HCT116 (cell line): ENCODE data around the gene C3orf52. TPM values are rescaled to one million over a fixed set of nuclear protein-coding genes. Genes with fewer than 3 reads are reported as not detected.

Experiments used
- ATAC-seq: fragments of 200-7000 bp; cut with Tn5 transposase; 2 replicates; pipeline ENCODE4 v1.9.1; 2020; ENCODE audit warnings: mild to moderate bottlenecking, moderate library complexity
- BruUV-seq: library from RNA; stranded (reverse); fragments of 400-500 nt; replicated peaks from 2 replicates; lab custom pipeline; 2021; lab: Mats Ljungman, UMichigan
- CTCF ChIA-PET: fragments of 300-600 bp; sonication (Branson Sonifier 250); formaldehyde crosslinking; loops from one replicate; lab custom pipeline; 2021; ENCODE audit warnings: antibody characterized with exemption; lab: Charles Lee
- POLR2A ChIA-PET: fragments of 300-600, 350-600 bp; sonication (Branson Sonifier 250); formaldehyde crosslinking; loops from one replicate; lab custom pipeline; 2021; ENCODE audit warnings: antibody characterized with exemption; lab: Charles Lee
- RAD21 ChIA-PET, 2 experiments: fragments of 300-600 bp; sonication (Branson Sonifier 250); formaldehyde crosslinking; loops; one replicate each; lab custom pipeline; 2023; ENCODE audit warnings: low total read pairs in 2 of 2; ENCODE audit not compliant: uncharacterized antibody in 2 of 2, unreplicated experiment in 2 of 2, low non-redundant PET in 1 of 2; lab: Charles Lee
- DNase-seq: peaks from one replicate; pipeline ENCODE4 v3.0.0-alpha.2; 2010; ENCODE audit warnings: low read depth, low spot score
- H2AFZ ChIP-seq: fragments of 200-600 bp; shearing (Covaris generic), sonication (generic); 2 replicates; pipeline ENCODE4 v1.6.1; 2017; ENCODE audit warnings: low read depth, mixed run types, mixed read lengths, antibody characterized with exemption, low read length; ENCODE audit not compliant: poor library complexity, severe bottlenecking
- H3K27ac ChIP-seq: 2 replicates; pipeline ENCODE4 v1.5.1; 2012; ENCODE audit warnings: low read depth, low read length
- H3K27me3 ChIP-seq: fragments of 200-600 bp; sonication (generic); 2 replicates; pipeline ENCODE4 v1.6.1; 2016; ENCODE audit warnings: mixed run types, low read length, mixed read lengths; ENCODE audit not compliant: insufficient read depth
- H3K36me3 ChIP-seq, 2 experiments: fragments of 200-500 bp in 1 of 2; fragments of 200-600 bp in 1 of 2; sonication (Bioruptor generic) in 1 of 2; sonication (generic) in 1 of 2; 2 replicates each; pipeline versions ENCODE4 v1.5.1 to v1.6.1; 2014 to 2016; ENCODE audit warnings: low read length in 2 of 2, inconsistent platforms in 1 of 2, mixed read lengths in 1 of 2, mixed run types in 1 of 2; ENCODE audit not compliant: insufficient read depth in 2 of 2, control insufficient read depth in 1 of 2
- H3K4me1 ChIP-seq, 2 experiments: fragments of 200-600 bp in 1 of 2; sonication (generic) in 1 of 2; 2 replicates each; pipeline versions ENCODE4 v1.5.1 to v1.6.1; 2012 to 2017; ENCODE audit warnings: low read length in 2 of 2, inconsistent platforms in 1 of 2, mild to moderate bottlenecking in 1 of 2, mixed read lengths in 1 of 2, mixed run types in 1 of 2, moderate library complexity in 1 of 2; ENCODE audit not compliant: insufficient read depth in 2 of 2, control insufficient read depth in 1 of 2
- H3K4me2 ChIP-seq: fragments of 200-600 bp; sonication (generic); 2 replicates; pipeline ENCODE4 v1.6.1; 2017; ENCODE audit warnings: mixed run types, low read length, mixed read lengths
- H3K4me3 ChIP-seq, 2 experiments: fragments of 200-600 bp in 1 of 2; sonication (generic) in 1 of 2; replicated peaks in 1 of 2; 2 replicates each; pipeline ENCODE4 v1.5.1; 2011 to 2016; ENCODE audit warnings: low read length in 2 of 2, control low read depth in 1 of 2, low read depth in 1 of 2, mild to moderate bottlenecking in 1 of 2, mixed read lengths in 1 of 2, mixed run types in 1 of 2
- H3K79me2 ChIP-seq: fragments of 200-600 bp; sonication (generic); 2 replicates; pipeline ENCODE4 v1.6.1; 2017; ENCODE audit warnings: mild to moderate bottlenecking, mixed run types, low read length, moderate library complexity, mixed read lengths; ENCODE audit not compliant: insufficient read depth
- H3K9ac ChIP-seq: fragments of 200-600 bp; sonication (generic); 2 replicates; pipeline ENCODE4 v1.6.1; 2016; ENCODE audit warnings: low read length, mixed read lengths
- H3K9me2 ChIP-seq: fragments of 200-600 bp; sonication (generic), shearing (Covaris generic); 2 replicates; pipeline ENCODE4 v1.6.1; 2017; ENCODE audit warnings: mixed run types, mild to moderate bottlenecking, moderate library complexity; ENCODE audit not compliant: insufficient read depth
- H3K9me3 ChIP-seq, 2 experiments: fragments of 200-500 bp in 1 of 2; fragments of 200-600 bp in 1 of 2; sonication (Bioruptor generic) in 1 of 2; sonication (generic) in 1 of 2; 2 replicates each; pipeline ENCODE4 v1.6.1; 2014 to 2017; ENCODE audit warnings: low read length in 2 of 2, mixed read lengths in 2 of 2, inconsistent platforms in 1 of 2, low read depth in 1 of 2, mild to moderate bottlenecking in 1 of 2, mixed run types in 1 of 2, moderate library complexity in 1 of 2; ENCODE audit not compliant: control insufficient read depth in 1 of 2, insufficient read depth in 1 of 2
- H4K20me1 ChIP-seq: fragments of 200-600 bp; sonication (generic), shearing (Covaris generic); 2 replicates; pipeline ENCODE4 v1.6.1; 2017; ENCODE audit warnings: mixed run types, mild to moderate bottlenecking, moderate library complexity; ENCODE audit not compliant: insufficient read depth
- ATF3 ChIP-seq: IDR thresholded peaks from 2 replicates; pipeline ENCODE4 v1.6.1; 2012
- FOSL1 ChIP-seq: IDR thresholded peaks from 2 replicates; pipeline ENCODE4 v1.6.1; 2012; ENCODE audit warnings: low read depth
- REST ChIP-seq: IDR thresholded peaks from 2 replicates; pipeline ENCODE4 v1.6.1; 2012; ENCODE audit warnings: low read depth
- SP1 ChIP-seq: IDR thresholded peaks from 2 replicates; pipeline ENCODE4 v1.6.1; 2012; ENCODE audit warnings: low read depth
- YY1 ChIP-seq: IDR thresholded peaks from 2 replicates; pipeline ENCODE4 v1.6.1; 2011; ENCODE audit warnings: low read length, low read depth, moderate library complexity, mild to moderate bottlenecking; ENCODE audit not compliant: insufficient replicate concordance; ENCODE audit errors: extremely low read depth
- ZFX ChIP-seq: fragments of 450-650 bp; IDR thresholded peaks from 2 replicates; pipeline ENCODE4 v1.6.1; 2017
- intact Hi-C: fragments of 100-400 bp; cut with micrococcal nuclease; formaldehyde crosslinking; loops from 2 replicates; pipeline ENCODE4 v1.10.0; 2022
- total RNA-seq: library from RNA; stranded (reverse); gene quantifications from one replicate; pipeline ENCODE4 v1.2.1, GENCODE V29; 2021; ENCODE audit not compliant: unreplicated experiment

The C3orf52 gene
- total RNA-seq, 1 experiment from 2014 or later, result 14.3 TPM

GRCh38 chr3:112053229-112053628 is 33.0 kb upstream of the C3orf52 start:
- no peaks in the 10 kb centered on the region for H3K27me3 ChIP-seq
- DNase-seq (no peak), ATAC-seq (no peak)
- BruUV-seq, result no TSS peak
- H3K36me3 ChIP-seq, result no peaks in the 10 kb centered on the region
- H3K9me2 ChIP-seq, result no peaks in the 10 kb centered on the region
- no peak for TF ChIP-seq ZFX
- no peak for TF ChIP-seq REST
- no peak for TF ChIP-seq FOSL1
- TF ChIP-seq SP1, result no peak
- no peak for TF ChIP-seq ATF3
- TF ChIP-seq YY1, result no peak
- H4K20me1 ChIP-seq, result no peaks in the 10 kb centered on the region
- 0 out of 4 replicates have a peak, but pooled peaks cover 0 to 3% of the 10 kb centered on the region in 2 experiments for H3K4me1 ChIP-seq
- POLR2A ChIA-PET, result interaction anchor here (1.4 kb wide), 1 partner anchor 9 kb away, joined by 3 read pairs; no protein-coding TSS in a partner anchor
- CTCF ChIA-PET, result interaction anchor here (0.9 to 2.3 kb wide), 3 partner anchors 10 to 39 kb away, joined by 3 to 17 read pairs (median 4); no protein-coding TSS in a partner anchor
- H3K4me2 ChIP-seq, result no peak overlapping the region
- no peaks in the 10 kb centered on the region for H3K79me2 ChIP-seq
- H3K9ac ChIP-seq, result no peak overlapping the region
- H3K27ac ChIP-seq, result no peak overlapping the region
- RAD21 ChIA-PET, result no interaction called here
- intact Hi-C loops, result no loop called here
- H2AFZ ChIP-seq, result no peak overlapping the region
- H3K9me3 ChIP-seq, result no peaks in the 10 kb centered on the region
- no peak overlapping the region for H3K4me3 ChIP-seq
